Measurements from ENCODE around the gene ALDH5A1.
"Not testable (repeated sequence)": the region's sequence is repeated elsewhere in the genome, so short reads cannot be mapped to it uniquely, and the experiment has no call there.

ALDH5A1 gene

DNA sequence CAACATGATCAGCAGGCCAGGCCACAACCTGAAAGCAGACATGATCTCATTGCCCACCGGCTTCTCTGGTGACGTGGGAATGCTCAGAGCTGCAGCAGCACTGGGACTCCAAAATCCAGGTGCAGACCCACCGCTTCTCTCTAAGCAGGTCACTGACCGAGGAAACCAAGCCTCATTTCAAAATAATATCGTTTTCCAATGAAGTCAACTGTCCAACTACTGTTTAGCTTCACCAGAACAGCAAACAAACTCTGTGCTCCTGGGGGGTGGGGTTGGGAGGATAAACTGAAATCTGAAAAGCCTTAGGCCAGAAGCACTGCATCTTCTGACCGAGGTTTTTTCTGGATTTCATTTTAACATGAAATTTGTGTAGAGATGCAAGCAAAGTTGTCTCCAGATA, 5.3 kb upstream of the ALDH5A1 start, which contains the start of gene GPLD1:
Gene GPLD1, minus strand, starts transcription at position 109 of the 400 bp plus-strand sequence. Its CDS starts 67 bp downstream, at position 42.
- DNase-seq, result no peak

DNA sequence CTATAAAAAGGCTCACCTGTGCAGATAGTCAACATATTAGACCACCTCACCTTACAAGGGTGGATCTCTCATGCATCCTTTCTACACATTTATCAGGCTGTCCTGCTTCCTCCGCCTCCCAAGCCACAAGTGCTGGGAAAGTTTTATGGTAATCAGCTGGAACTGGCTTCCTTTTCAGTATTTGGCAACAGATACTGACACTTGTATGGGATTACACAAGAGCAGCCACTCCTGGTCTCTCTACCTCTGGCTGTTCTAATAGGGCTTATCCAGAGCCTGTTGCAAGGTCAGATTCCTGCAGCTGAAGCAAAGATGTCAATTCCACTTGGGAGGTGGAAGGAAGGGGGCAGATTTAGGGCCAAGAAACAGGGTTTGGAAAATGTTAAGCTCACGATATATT, 4.9 kb upstream of the ALDH5A1 start:
- DNase-seq, result no peak

DNA sequence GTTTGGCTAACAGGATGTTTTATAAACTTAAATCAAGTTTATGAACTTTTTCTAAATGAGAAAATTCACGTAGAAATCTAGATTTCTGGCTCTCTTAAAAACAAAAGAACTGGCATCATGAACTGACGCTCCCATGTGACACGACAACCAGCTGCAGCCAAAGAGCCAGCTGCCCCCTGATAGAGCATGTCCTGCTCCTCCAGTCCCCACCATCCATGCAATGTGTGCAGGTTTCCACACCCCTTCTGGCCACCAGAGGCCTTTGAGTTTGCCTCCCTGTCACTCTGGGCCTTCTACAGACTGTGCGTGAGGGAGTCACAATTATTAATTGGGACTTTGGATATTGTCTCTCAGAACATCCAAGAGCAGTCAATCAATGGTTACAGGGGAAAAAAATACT, 3.8 kb upstream of the ALDH5A1 start:
- DNase-seq, result no peak

DNA sequence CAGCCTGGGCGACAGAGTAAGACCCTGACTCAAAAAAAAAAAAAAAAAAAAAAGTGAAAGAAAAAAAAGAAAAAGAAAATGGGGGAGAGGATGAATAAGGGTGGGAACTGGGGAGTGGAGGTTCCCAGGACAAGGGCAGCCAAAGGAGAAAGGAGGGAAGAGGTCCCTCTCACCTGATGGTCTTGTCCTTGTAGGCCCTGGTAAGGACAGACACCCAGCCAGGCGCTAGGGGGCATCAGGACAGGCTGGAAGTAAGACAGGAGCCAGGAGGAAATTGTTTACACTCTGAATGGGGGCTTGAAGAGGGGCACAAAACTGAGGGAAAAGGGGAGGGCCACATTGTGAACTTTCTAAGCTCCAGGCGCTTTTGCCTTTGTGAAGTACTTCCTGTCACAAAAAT, 2.3 kb upstream of the ALDH5A1 start:
- no peak for DNase-seq

DNA sequence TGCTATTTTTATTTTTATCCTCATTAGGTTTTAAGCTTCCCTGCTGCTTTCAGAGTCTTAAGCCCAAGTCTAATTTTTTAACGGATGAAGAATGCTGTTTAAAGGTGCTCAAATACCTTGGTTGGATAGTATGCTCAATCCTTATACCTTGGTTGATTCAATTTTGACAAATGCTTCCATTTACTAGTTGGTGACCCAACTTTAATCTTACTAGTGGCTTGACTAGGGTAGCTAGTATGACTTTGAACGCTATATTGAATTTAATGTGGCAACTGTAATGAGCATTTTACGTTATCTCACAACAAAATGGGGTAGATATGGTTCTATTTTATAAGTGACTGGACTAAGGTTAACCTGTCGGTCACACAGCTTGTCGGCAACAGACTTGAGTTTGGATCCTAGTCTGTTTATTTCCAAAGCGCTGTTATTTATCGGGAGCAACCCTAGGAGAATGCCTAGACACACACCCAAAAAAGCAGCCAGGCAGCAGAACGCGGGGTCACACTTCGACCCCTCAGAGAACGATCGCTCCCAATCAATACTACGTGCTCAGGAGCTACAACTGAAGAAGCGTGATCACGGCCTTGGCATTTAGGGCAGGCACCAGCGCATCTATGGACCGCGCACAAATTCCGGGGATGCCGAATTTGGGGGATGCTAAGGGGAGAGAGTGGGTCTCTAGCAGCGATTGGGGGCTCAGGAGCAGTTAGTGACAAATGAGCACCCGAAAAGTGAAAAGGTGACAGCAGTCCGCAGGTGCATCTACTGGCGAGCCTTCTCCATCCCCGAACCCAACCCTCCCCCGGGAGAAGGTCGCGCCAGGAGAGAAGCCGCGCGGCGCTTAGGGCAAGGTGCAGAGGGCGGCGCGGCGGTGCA, 586 bp upstream of the ALDH5A1 start:
- DNase-seq, result no peak

DNA sequence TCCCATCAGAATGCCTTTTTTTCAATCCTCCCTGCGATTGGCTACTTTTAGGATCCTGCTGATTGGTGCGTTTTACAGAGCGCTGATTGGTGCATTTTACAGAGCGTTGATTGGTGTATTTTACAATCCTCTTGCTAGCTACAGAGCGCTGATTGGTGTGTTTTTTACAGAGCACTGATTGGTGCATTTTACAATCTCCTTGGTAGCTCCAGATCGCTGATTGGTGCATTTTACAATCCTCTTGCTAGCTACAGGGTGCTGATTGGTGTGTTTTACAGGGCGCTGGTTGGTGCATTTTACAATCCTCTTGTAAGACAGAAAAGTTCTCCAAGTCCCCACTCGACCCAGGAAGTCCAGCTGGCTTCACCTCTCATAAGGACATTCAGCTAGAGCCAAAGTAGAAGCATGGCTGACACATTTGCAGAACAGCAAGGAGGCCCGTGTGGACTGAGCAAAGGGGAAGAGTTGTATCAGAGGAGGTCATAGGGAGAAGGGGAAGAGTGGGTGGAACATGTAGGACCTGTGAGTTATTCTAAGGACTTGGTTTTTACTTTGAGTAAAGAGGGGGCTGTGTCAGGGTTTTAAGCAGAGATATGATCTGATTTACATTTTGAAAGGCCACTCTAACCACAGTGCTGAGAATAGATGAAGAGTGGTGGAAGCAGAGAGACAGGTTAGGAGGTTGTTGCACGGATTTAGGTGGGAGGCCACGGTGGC, 2.6 kb downstream of the ALDH5A1 start:
- DNase-seq, result no peak

DNA sequence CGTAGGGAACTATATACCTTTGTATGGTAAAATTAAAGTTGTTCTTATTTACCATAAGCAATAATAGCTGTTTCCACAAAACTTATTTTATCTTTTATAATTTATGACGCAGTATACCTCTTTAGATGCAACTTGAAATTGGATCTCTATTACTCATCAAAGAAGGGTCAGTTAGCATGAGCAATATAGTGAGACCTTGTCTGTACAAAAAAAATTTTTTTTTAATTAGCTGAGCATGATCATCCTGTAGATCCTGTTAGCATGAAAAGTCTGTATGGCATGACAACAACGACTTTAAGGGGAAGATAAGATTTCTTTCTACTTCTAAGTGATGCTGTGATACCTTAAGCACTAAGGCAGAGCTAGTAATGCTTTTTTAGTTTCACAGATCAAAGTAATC, 5.9 kb downstream of the ALDH5A1 start:
- no peak for DNase-seq

DNA sequence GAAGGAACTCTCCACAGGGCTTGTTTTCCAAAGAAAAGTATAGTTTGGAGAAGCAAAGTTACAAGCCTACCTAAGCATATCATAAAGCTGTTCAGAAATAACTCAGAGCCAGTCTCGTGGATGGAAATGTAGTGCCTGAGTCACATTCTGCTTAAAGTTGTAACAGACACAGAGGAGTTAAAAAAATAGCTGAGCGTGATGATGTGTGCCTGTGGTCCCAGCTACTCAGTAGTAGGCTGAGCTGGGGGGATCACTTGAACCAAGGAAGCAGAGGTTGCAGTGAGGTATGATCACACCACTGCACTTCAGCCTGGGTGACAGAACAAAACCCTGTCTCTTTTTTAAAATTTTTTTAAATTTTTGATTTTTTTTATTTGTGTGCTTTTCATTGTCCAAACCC, 6.6 kb downstream of the ALDH5A1 start:
- no peak for DNase-seq

DNA sequence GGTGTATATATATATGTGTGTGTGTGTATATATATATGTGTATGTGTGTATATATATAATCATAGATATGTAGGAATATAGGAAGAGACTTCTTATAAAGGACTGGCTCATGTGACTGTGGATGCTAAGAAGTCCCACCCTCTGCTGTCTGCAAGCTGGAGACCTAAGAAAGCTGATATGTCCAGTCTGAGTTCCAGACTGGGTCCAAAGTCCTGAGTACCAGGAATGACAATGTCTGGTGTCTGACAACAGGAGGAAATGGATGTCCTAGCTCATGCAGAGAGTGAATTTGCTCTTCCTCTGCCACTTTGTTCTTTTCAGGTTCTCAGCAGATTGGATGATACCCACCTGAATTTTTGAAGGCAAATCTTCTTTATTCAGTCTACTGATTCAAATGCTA, 7.1 kb downstream of the ALDH5A1 start:
- DNase-seq, result no peak

DNA sequence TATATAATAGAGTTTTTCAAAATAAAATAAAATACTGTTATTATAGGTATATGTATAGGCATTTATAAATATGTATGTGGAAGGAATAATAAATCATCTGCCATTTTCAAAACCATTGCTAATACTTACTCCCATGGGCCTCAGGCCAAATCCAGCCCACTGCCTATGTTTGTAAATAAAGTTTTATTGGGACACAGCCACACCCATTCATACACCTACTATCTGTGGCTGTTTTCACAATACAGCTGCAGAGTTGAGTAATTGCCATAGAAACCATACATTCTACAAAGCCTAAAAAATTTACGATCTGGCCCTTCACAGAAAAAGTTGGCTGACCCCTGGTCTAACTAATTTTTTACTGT, 9.5 kb downstream of the ALDH5A1 start:
- no peak for DNase-seq

DNA sequence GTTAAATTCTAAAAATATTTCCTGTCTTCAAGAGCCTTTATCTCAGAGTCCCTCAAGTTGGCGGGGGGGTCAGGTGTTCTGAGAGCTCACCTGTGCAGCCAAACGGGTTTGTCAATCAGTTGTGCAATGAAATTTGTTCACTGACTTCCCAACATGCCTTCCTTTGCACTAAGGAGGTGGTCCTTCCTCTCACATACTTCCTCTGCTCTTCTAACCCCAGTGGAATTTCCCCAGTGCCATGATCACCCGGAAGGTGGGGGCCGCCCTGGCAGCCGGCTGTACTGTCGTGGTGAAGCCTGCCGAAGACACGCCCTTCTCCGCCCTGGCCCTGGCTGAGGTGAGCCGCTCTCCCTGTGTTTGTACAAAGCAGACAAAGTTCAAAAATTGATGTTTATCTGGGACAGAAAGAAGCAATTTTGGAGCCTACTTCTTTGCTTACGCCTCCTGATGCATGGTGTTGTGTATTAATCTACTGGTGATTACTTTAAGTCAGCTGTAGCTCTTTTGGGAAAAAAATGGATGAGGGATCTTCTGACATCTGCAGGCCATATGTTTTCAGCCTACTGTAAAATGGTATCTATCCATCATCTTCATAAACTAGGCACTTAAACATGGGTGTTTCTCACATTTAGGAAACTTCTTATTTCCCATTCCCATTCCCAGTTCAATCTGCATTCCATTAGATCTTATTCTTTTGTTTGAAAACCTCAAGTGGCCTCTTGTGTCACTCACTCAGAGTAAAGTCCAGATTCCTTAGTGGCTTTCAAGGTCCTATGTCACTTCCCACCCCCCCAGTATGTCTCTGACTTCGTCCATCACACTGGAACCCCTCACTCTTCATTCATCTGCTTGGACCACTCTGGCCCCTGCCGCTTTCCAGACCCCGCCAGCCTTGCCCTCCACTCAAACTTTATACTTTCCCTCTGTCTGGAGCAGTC, 10.1 kb downstream of the ALDH5A1 start:
- DNase-seq, result no peak

DNA sequence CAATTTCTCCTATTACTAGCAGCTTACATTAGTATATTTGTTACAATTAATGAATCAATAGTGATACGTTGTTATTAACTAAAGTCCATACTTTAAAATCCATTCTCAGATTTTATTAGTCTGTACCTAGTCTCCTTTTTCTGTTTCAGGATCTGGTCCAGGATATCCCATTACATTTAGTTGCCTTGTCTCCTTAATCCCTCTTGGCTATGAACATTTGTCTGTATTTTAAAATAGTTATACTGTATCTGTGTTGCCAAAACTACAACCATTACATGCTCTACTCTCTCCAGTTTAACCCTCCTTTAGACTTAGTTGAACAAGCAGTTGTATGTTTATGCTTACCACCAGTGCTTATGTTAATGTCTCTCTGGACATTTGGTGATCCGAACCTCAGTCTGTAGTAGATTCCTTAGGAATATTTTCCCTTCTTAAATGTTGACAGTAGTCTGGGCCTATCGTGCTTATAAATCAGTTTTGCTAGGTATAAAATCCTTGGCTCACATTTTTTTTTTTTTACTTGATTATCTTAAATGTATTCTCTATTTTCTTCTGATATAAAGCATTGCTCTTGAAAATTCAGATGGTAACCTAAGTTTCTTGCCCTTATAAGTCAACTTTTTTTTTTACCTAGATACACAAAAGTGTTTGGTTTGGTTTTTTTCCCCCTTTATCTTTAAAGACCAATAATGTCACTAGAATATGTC, 12.2 kb downstream of the ALDH5A1 start:
- no peak for DNase-seq

DNA sequence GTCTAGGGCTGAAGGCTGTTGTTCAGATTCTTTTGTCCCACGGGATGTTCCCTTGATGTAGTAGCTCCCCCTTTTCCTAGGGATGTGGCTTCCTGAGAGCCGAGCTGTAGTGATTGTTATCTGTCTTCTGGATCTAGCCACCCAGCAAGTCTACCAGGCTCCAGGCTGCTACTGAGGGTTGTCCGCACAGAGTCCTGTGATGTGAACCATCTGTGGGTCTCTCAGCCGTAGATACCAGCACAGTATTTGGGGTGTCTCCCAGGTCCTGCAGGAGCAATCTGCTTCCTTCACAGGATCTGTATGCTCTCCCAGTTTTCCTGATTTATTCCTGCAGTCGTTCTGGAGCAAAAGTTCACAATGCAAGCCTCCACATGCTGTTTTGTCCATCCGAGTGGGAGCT, 17.2 kb downstream of the ALDH5A1 start:
- DNase-seq, result not testable (repeated sequence)

DNA sequence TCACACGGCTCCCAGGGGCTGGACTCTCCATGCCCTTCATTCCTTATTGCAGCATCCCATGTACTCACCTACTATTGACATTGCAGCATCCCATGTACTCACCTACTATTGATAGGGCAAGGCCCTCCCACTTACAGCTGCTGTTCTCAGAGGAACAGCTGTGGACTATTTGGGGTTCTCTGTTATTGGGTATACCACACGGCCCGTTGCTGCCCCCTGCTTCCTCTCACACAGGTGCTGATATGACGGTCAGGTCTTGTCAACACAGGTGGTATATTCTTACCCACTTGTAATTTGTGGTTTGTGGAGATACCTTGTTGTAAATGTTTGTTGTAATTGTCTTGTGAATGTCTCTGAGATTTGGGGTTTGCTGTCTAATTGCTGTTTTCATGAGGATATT, 18.8 kb downstream of the ALDH5A1 start:
- no peak for DNase-seq

DNA sequence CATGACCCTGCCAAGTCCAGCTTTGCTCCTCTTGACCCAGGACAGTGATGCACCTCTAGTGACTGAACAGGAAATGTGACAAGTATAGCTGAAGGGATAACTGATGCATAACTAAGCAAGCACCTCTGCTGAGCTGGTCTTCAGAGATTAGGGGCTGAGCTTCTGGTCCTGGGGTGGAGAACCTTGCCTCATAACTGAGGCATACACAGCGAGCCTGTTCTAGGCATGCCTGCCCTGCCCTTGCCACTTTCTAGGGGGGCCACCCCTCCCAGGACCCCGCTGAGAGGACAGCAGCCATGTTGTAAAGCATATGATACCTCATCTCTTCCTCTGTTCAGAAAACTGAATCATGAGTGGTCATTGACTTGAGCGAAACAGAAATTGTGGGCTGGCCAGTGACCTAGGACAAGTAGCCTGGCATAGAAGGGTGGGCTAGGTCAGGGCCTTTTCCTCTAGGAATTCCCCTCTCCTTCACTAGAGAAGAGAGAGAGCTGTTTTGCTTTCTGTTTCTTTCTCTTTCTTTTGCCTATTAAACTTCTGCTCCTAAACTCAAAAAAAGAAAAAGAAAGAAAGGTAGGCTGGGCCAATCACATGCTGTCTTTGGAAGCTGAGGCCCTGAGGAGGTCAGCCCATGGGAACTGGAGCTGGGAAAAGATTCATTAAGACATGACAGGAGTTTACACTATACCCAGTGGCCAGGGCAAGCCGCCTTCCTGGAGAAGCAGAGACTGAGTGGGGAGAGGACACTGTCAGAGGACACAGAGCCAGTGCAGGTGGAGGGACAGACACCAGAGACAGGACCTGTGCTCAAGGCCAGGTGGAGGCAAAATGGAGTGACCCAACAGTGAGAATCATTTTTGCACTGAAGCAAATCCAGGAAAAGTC, 23.1 kb downstream of the ALDH5A1 start:
- no peak for DNase-seq

DNA sequence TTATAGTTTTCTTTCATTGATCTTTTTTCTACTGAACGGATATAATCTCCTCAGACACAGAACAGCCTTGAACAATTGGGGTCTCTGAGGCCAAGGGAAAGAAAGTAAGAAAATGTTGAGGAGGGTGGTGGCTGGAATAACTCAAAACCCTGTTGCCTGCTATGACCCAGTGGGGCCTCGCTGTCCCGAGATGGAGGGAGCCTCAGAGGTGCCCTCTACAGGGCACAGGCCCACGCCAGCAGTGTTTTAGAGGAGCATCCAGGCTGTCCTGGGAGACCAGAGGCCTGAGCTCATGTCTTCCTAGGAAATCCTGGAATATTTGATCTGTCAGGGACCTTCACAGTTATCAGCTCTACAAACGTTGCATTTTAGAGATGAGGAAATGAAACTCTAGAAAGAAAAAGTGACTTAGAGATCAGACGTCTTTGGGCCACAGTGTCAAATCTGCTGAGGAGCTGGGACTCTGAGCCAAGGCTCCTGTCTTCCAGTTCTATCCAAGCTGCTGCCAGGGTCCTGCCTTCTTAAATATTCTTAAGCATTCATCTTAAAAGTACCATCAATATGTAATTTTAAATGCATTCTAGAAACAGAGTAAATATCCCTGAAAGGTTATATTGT, 26.3 kb downstream of the ALDH5A1 start:
- DNase-seq, result peak; percentile 13

DNA sequence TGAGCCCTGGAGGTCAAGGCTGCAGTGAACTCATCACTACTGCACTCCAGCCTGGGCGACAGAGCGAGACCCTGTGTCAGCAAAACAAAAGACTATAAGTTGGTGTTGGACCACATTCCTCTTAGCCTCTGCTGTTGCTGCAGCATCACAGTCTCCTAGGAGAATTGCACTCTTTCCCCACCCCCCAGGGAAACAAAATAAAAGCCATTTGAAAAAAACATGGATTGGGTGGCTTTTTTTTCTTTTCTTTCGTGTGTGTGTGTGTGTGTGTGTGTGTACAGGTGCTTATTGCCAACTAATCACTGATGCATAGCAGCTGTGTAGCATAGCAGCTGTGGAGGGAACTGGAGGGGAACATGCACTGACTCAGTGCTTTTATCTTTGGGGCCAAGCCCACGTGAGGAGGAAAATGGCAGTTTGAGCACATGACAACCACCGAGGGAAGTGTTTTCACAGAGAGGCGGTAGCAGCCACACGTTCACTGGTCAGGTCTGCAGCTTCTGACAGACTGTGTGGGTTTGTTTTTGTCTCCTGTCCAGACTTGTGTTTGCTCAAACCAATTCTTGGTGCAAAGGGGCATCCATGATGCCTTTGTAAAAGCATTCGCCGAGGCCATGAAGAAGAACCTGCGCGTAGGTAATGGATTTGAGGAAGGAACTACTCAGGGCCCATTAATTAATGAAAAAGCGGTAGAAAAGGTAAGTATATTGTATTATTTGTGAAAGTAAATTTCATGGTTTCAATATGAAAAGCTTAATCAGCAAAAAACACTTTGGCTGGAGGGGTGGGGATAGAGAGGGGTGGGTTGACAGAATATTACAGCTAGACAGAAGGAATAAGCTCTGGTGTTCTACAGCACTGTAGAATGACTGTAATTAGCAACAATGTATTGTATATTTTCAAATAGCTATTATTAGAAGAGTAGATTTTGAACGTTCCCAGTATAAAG, 27.7 kb downstream of the ALDH5A1 start:
- DNase-seq, result no peak

DNA sequence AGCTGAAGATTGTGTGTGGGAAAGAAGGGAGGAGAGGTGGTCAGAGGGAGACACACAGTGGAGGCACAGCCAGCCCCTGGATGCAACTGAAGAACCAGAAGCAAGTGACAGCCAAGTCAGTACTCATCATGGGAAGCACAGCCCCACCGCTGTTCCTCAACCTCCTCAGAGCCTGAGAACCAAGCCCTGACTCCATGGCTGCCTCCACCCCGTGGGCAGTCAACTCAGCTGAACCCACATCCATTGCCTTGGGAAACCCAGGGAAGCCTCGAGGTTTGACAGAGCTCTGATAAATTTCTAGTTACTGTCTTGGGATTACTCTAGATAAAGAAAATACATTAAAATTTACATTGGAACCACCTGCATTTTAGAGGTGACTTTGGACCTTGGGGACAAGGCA, 29.6 kb downstream of the ALDH5A1 start:
- no peak for DNase-seq

DNA sequence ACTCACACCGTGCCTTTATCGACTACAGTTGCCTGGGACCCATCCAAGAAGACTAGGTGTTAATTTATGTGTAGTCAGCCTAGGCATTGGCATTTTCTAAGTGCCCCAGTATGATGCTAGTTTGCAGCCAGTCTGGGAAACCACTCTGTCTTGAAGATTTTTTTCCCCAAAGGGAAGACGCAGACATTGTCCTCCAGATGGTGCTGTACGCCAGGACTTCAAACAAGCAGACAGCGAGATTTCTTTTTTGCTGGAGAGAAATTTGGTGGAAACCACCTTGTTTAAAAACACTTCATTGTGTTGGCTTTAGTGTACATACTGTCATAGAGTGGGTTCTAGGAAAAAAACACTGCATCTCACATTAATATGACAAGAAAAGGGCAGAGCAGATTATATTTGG, 30.0 kb downstream of the ALDH5A1 start:
- no peak for DNase-seq

DNA sequence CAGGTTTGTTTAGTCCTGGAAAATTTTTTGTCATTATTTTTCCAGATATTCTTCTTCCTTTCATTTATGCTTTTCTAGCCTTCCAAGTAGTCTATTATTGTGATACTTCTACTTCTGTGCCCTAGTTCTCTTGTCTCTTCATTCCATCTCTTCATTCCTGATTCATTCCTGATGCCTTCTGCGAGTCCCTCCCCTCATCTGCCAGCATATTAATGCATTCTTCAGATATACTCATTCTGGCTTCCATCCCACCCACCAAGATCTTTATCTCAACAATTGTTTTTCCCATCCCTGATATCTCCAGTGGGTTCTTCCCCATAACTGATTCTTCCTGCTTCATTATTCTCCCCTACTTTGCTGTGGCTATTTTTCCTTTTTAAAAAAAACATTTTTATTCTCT, 35.2 kb downstream of the ALDH5A1 start:
- no peak for DNase-seq

Measured in activated CD4-positive, alpha-beta T cell treated with anti-CD3 and anti-CD28 coated beads for 1 hour (primary cell).